HCT116 (cell line): ENCODE results near the gene SNAI1. TPM values are rescaled to one million over a fixed set of nuclear protein-coding genes. Genes with fewer than 3 reads are reported as not detected.

Source experiments
- ATAC-seq: fragments of 200-7000 bp; cut with Tn5 transposase; 2 replicates; pipeline ENCODE4 v1.9.1; 2020; ENCODE audit warnings: mild to moderate bottlenecking, moderate library complexity
- BruUV-seq: library from RNA; stranded (reverse); fragments of 400-500 nt; replicated peaks from 2 replicates; lab custom pipeline; 2021; lab: Mats Ljungman, UMichigan
- CTCF ChIA-PET: fragments of 300-600 bp; sonication (Branson Sonifier 250); formaldehyde crosslinking; loops from one replicate; lab custom pipeline; 2021; ENCODE audit warnings: antibody characterized with exemption; lab: Charles Lee
- POLR2A ChIA-PET: fragments of 300-600, 350-600 bp; sonication (Branson Sonifier 250); formaldehyde crosslinking; loops from one replicate; lab custom pipeline; 2021; ENCODE audit warnings: antibody characterized with exemption; lab: Charles Lee
- RAD21 ChIA-PET, 2 experiments: fragments of 300-600 bp; sonication (Branson Sonifier 250); formaldehyde crosslinking; loops; one replicate each; lab custom pipeline; 2023; ENCODE audit warnings: low total read pairs in 2 of 2; ENCODE audit not compliant: uncharacterized antibody in 2 of 2, unreplicated experiment in 2 of 2, low non-redundant PET in 1 of 2; lab: Charles Lee
- DNase-seq: peaks from one replicate; pipeline ENCODE4 v3.0.0-alpha.2; 2010; ENCODE audit warnings: low read depth, low spot score
- H2AFZ ChIP-seq: fragments of 200-600 bp; shearing (Covaris generic), sonication (generic); 2 replicates; pipeline ENCODE4 v1.6.1; 2017; ENCODE audit warnings: low read depth, mixed run types, mixed read lengths, antibody characterized with exemption, low read length; ENCODE audit not compliant: poor library complexity, severe bottlenecking
- H3K27ac ChIP-seq: 2 replicates; pipeline ENCODE4 v1.5.1; 2012; ENCODE audit warnings: low read depth, low read length
- H3K27me3 ChIP-seq: fragments of 200-600 bp; sonication (generic); 2 replicates; pipeline ENCODE4 v1.6.1; 2016; ENCODE audit warnings: mixed run types, low read length, mixed read lengths; ENCODE audit not compliant: insufficient read depth
- H3K36me3 ChIP-seq, 2 experiments: fragments of 200-500 bp in 1 of 2; fragments of 200-600 bp in 1 of 2; sonication (Bioruptor generic) in 1 of 2; sonication (generic) in 1 of 2; 2 replicates each; pipeline versions ENCODE4 v1.5.1 to v1.6.1; 2014 to 2016; ENCODE audit warnings: low read length in 2 of 2, inconsistent platforms in 1 of 2, mixed read lengths in 1 of 2, mixed run types in 1 of 2; ENCODE audit not compliant: insufficient read depth in 2 of 2, control insufficient read depth in 1 of 2
- H3K4me1 ChIP-seq, 2 experiments: fragments of 200-600 bp in 1 of 2; sonication (generic) in 1 of 2; 2 replicates each; pipeline versions ENCODE4 v1.5.1 to v1.6.1; 2012 to 2017; ENCODE audit warnings: low read length in 2 of 2, inconsistent platforms in 1 of 2, mild to moderate bottlenecking in 1 of 2, mixed read lengths in 1 of 2, mixed run types in 1 of 2, moderate library complexity in 1 of 2; ENCODE audit not compliant: insufficient read depth in 2 of 2, control insufficient read depth in 1 of 2
- H3K4me2 ChIP-seq: fragments of 200-600 bp; sonication (generic); 2 replicates; pipeline ENCODE4 v1.6.1; 2017; ENCODE audit warnings: mixed run types, low read length, mixed read lengths
- H3K4me3 ChIP-seq, 2 experiments: fragments of 200-600 bp in 1 of 2; sonication (generic) in 1 of 2; replicated peaks in 1 of 2; 2 replicates each; pipeline ENCODE4 v1.5.1; 2011 to 2016; ENCODE audit warnings: low read length in 2 of 2, control low read depth in 1 of 2, low read depth in 1 of 2, mild to moderate bottlenecking in 1 of 2, mixed read lengths in 1 of 2, mixed run types in 1 of 2
- H3K79me2 ChIP-seq: fragments of 200-600 bp; sonication (generic); 2 replicates; pipeline ENCODE4 v1.6.1; 2017; ENCODE audit warnings: mild to moderate bottlenecking, mixed run types, low read length, moderate library complexity, mixed read lengths; ENCODE audit not compliant: insufficient read depth
- H3K9ac ChIP-seq: fragments of 200-600 bp; sonication (generic); 2 replicates; pipeline ENCODE4 v1.6.1; 2016; ENCODE audit warnings: low read length, mixed read lengths
- H3K9me2 ChIP-seq: fragments of 200-600 bp; sonication (generic), shearing (Covaris generic); 2 replicates; pipeline ENCODE4 v1.6.1; 2017; ENCODE audit warnings: mixed run types, mild to moderate bottlenecking, moderate library complexity; ENCODE audit not compliant: insufficient read depth
- H3K9me3 ChIP-seq, 2 experiments: fragments of 200-500 bp in 1 of 2; fragments of 200-600 bp in 1 of 2; sonication (Bioruptor generic) in 1 of 2; sonication (generic) in 1 of 2; 2 replicates each; pipeline ENCODE4 v1.6.1; 2014 to 2017; ENCODE audit warnings: low read length in 2 of 2, mixed read lengths in 2 of 2, inconsistent platforms in 1 of 2, low read depth in 1 of 2, mild to moderate bottlenecking in 1 of 2, mixed run types in 1 of 2, moderate library complexity in 1 of 2; ENCODE audit not compliant: control insufficient read depth in 1 of 2, insufficient read depth in 1 of 2
- H4K20me1 ChIP-seq: fragments of 200-600 bp; sonication (generic), shearing (Covaris generic); 2 replicates; pipeline ENCODE4 v1.6.1; 2017; ENCODE audit warnings: mixed run types, mild to moderate bottlenecking, moderate library complexity; ENCODE audit not compliant: insufficient read depth
- CBX3 ChIP-seq: IDR thresholded peaks from 2 replicates; pipeline ENCODE4 v1.6.1; 2012; ENCODE audit warnings: low read depth
- CEBPB ChIP-seq: IDR thresholded peaks from 2 replicates; pipeline ENCODE4 v1.6.1; 2012; ENCODE audit warnings: low read depth
- EGR1 ChIP-seq: IDR thresholded peaks from 2 replicates; pipeline ENCODE4 v1.6.1; 2012; ENCODE audit warnings: low read depth
- EZH2 ChIP-seq: fragments of 200-600 bp; sonication (generic); IDR thresholded peaks from 2 replicates; pipeline ENCODE4 v1.6.1; 2017; ENCODE audit warnings: antibody characterized with exemption, mixed run types
- FOSL1 ChIP-seq: IDR thresholded peaks from 2 replicates; pipeline ENCODE4 v1.6.1; 2012; ENCODE audit warnings: low read depth
- JUND ChIP-seq: IDR thresholded peaks from 2 replicates; pipeline ENCODE4 v1.6.1; 2012
- POLR2A ChIP-seq: IDR thresholded peaks from 2 replicates; pipeline ENCODE4 v1.7.0; 2011; ENCODE audit warnings: borderline replicate concordance; ENCODE audit not compliant: insufficient read depth, insufficient read length; ENCODE audit errors: extremely low read depth
- SIN3A ChIP-seq: IDR thresholded peaks from 2 replicates; pipeline ENCODE4 v1.6.1; 2012; ENCODE audit warnings: low read depth
- SP1 ChIP-seq: IDR thresholded peaks from 2 replicates; pipeline ENCODE4 v1.6.1; 2012; ENCODE audit warnings: low read depth
- TCF7L2 ChIP-seq: IDR thresholded peaks from 2 replicates; pipeline ENCODE4 v1.7.0; 2011; ENCODE audit warnings: borderline replicate concordance, inconsistent platforms; ENCODE audit not compliant: insufficient read depth, insufficient read length; ENCODE audit errors: extremely low read depth
- YY1 ChIP-seq: IDR thresholded peaks from 2 replicates; pipeline ENCODE4 v1.6.1; 2011; ENCODE audit warnings: low read length, low read depth, moderate library complexity, mild to moderate bottlenecking; ENCODE audit not compliant: insufficient replicate concordance; ENCODE audit errors: extremely low read depth
- ZFX ChIP-seq: fragments of 450-650 bp; IDR thresholded peaks from 2 replicates; pipeline ENCODE4 v1.6.1; 2017
- ZNF274 ChIP-seq: fragments of 200-500 bp; sonication (Bioruptor generic); IDR thresholded peaks from 2 replicates; pipeline ENCODE4 v1.6.1; 2014; ENCODE audit warnings: mild to moderate bottlenecking, low read depth, low read length, inconsistent platforms
- intact Hi-C: fragments of 100-400 bp; cut with micrococcal nuclease; formaldehyde crosslinking; loops from 2 replicates; pipeline ENCODE4 v1.10.0; 2022
- total RNA-seq: library from RNA; stranded (reverse); gene quantifications from one replicate; pipeline ENCODE4 v1.2.1, GENCODE V29; 2021; ENCODE audit not compliant: unreplicated experiment
- TF ChIP-seq, protein P1 (sequence below): IDR thresholded peaks from 2 replicates; pipeline ENCODE4 v1.6.1; 2012
- TF ChIP-seq, protein P2 (sequence below): IDR thresholded peaks from 2 replicates; pipeline ENCODE4 v1.6.1; 2012; ENCODE audit warnings: low read depth
- TF ChIP-seq, protein P3 (sequence below): IDR thresholded peaks from 2 replicates; pipeline ENCODE4 v1.6.1; 2012
- TF ChIP-seq, protein P4 (sequence below), 3 experiments: fragments of 200-600 bp in 1 of 3; sonication (generic) in 1 of 3; IDR thresholded peaks in 2 of 3; conservative IDR thresholded peaks in 1 of 3; 2 replicates each; pipeline ENCODE4 v1.5.1; 2012 to 2017; ENCODE audit warnings: low read depth in 2 of 3, low read length in 2 of 3, antibody characterized with exemption in 1 of 3, borderline replicate concordance in 1 of 3, control low read depth in 1 of 3, mild to moderate bottlenecking in 1 of 3, mixed read lengths in 1 of 3, mixed run types in 1 of 3, moderate library complexity in 1 of 3; ENCODE audit not compliant: insufficient read depth in 1 of 3

Gene SNAI1
- total RNA-seq, 1 experiment from 2014 or later, result 13.4 TPM

DNA sequence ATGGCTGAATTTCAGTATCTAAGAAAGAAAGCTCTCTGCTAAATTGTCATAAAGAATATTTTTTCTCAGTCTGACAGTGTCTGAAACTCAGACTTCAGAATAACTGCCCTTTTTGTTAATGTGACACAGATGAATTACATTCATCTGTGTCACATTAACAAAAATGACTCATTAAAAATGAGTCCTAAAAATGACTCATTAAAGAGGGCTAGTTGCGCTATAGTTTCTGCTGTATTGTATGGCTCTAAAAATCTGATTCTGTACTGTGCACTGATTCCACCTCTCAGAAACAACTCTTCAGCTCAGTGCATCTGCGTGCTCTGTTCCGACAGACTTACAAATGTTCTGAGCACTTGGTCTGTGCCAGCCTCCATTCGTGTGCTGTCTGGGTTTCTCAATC, 31.6 kb upstream of the SNAI1 start:
- no peak for ATAC-seq
- ChIA-PET POLR2A (no interaction called here), CTCF (no interaction called here)
- Histone ChIP-seq H3K9me2 (no peaks in the 10 kb centered on the region), H3K27me3 (no peaks in the 10 kb centered on the region), H3K4me2 (no peak overlapping the region), H3K79me2 (peaks cover 15% of the 10 kb centered on the region), H3K9ac (no peak overlapping the region), H3K4me3 (no peak overlapping the region), H3K27ac (no peak overlapping the region), H3K36me3 (peaks cover 48 to 58% of the 10 kb centered on the region in 2 experiments), H3K9me3 (no peaks in the 10 kb centered on the region)
- BruUV-seq, result no TSS peak
- TF ChIP-seq SP1, result no peak
- peak; percentile 43 for TF ChIP-seq FOSL1
- TF ChIP-seq, all 23 proteins: peak for 1
- Histone ChIP-seq H2AFZ (no peak overlapping the region), H4K20me1 (no peaks in the 10 kb centered on the region), H3K4me1 (peaks cover 0 to 13% of the 10 kb centered on the region in 2 experiments; a peak in 2 of 4 replicates)
- intact Hi-C loops, result no loop called here
- no peak for DNase-seq
- RAD21 ChIA-PET, result no interaction called here

DNA sequence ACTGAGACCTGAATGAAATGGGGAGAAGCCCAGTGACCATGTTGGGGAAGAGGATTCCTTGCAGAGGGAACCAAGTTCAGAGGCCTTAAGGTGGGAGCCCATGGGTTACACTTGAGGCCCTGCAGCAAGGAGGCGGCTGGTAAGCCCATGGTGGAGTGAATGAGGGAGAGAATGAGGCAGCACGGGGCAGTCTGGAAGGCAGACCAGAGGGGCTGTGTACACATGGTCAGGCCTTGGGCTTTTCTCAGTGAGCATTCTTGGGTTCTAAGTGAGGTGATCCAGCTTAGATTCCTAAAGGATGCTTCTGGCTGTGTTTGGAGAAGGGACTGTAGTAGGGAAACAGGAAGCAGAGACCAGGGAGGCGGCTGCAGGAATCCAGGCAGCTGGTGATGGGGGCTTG, 27.6 kb upstream of the SNAI1 start:
- Histone ChIP-seq H3K27ac (no peak overlapping the region), H3K4me3 (no peak overlapping the region), H3K9ac (no peak overlapping the region), H3K4me1 (peaks cover 0 to 12% of the 10 kb centered on the region in 2 experiments; a peak in 2 of 4 replicates), H3K79me2 (no peaks in the 10 kb centered on the region), H3K27me3 (no peaks in the 10 kb centered on the region), H3K36me3 (peaks cover 28 to 35% of the 10 kb centered on the region in 2 experiments), H3K9me3 (no peaks in the 10 kb centered on the region), H3K4me2 (no peak overlapping the region), H4K20me1 (no peaks in the 10 kb centered on the region), H2AFZ (no peak overlapping the region), H3K9me2 (no peaks in the 10 kb centered on the region)
- DNase-seq, result no peak
- no peak for TF ChIP-seq ZNF274
- TF ChIP-seq, protein P1, sequence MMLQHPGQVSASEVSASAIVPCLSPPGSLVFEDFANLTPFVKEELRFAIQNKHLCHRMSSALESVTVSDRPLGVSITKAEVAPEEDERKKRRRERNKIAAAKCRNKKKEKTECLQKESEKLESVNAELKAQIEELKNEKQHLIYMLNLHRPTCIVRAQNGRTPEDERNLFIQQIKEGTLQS, result no peak
- TF ChIP-seq, protein P2, sequence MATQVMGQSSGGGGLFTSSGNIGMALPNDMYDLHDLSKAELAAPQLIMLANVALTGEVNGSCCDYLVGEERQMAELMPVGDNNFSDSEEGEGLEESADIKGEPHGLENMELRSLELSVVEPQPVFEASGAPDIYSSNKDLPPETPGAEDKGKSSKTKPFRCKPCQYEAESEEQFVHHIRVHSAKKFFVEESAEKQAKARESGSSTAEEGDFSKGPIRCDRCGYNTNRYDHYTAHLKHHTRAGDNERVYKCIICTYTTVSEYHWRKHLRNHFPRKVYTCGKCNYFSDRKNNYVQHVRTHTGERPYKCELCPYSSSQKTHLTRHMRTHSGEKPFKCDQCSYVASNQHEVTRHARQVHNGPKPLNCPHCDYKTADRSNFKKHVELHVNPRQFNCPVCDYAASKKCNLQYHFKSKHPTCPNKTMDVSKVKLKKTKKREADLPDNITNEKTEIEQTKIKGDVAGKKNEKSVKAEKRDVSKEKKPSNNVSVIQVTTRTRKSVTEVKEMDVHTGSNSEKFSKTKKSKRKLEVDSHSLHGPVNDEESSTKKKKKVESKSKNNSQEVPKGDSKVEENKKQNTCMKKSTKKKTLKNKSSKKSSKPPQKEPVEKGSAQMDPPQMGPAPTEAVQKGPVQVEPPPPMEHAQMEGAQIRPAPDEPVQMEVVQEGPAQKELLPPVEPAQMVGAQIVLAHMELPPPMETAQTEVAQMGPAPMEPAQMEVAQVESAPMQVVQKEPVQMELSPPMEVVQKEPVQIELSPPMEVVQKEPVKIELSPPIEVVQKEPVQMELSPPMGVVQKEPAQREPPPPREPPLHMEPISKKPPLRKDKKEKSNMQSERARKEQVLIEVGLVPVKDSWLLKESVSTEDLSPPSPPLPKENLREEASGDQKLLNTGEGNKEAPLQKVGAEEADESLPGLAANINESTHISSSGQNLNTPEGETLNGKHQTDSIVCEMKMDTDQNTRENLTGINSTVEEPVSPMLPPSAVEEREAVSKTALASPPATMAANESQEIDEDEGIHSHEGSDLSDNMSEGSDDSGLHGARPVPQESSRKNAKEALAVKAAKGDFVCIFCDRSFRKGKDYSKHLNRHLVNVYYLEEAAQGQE, result no peak
- TF ChIP-seq EZH2, result no peak
- TF ChIP-seq CBX3, result no peak
- TF ChIP-seq, protein P3, sequence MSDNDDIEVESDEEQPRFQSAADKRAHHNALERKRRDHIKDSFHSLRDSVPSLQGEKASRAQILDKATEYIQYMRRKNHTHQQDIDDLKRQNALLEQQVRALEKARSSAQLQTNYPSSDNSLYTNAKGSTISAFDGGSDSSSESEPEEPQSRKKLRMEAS, result no peak
- TF ChIP-seq JUND, result no peak
- no peak for TF ChIP-seq SP1
- no peak for TF ChIP-seq CEBPB
- no peak for TF ChIP-seq POLR2A
- TF ChIP-seq, protein P4, sequence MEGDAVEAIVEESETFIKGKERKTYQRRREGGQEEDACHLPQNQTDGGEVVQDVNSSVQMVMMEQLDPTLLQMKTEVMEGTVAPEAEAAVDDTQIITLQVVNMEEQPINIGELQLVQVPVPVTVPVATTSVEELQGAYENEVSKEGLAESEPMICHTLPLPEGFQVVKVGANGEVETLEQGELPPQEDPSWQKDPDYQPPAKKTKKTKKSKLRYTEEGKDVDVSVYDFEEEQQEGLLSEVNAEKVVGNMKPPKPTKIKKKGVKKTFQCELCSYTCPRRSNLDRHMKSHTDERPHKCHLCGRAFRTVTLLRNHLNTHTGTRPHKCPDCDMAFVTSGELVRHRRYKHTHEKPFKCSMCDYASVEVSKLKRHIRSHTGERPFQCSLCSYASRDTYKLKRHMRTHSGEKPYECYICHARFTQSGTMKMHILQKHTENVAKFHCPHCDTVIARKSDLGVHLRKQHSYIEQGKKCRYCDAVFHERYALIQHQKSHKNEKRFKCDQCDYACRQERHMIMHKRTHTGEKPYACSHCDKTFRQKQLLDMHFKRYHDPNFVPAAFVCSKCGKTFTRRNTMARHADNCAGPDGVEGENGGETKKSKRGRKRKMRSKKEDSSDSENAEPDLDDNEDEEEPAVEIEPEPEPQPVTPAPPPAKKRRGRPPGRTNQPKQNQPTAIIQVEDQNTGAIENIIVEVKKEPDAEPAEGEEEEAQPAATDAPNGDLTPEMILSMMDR (IDR thresholded peaks at IDR 0.05 in 2 of 3, conservative IDR thresholded peaks at IDR 0.05 in 1 of 3; ENCODE audit: borderline replicate concordance in 1 of 3, insufficient read depth in 1 of 3, low read depth in 2 of 3, low read length in 2 of 3), result no peak
- TF ChIP-seq ZFX, result no peak
- TF ChIP-seq TCF7L2, result no peak
- no peak for TF ChIP-seq EGR1
- TF ChIP-seq FOSL1, result no peak
- no peak for TF ChIP-seq SIN3A
- TF ChIP-seq YY1, result no peak
- CTCF ChIA-PET, result no interaction called here
- intact Hi-C loops, result no loop called here
- POLR2A ChIA-PET, result no interaction called here
- no peak for ATAC-seq
- BruUV-seq, result no TSS peak
- RAD21 ChIA-PET, result no interaction called here
